Activated naive CD4-positive, alpha-beta T cell (primary cell): Measurements from ENCODE around the gene MMP21.

ENCODE experiments used
- DNase-seq, 4 experiments: peaks; one replicate each; lab custom pipeline; 2025; lab: John Stamatoyannopoulos, UW

Gene MMP21

DNA sequence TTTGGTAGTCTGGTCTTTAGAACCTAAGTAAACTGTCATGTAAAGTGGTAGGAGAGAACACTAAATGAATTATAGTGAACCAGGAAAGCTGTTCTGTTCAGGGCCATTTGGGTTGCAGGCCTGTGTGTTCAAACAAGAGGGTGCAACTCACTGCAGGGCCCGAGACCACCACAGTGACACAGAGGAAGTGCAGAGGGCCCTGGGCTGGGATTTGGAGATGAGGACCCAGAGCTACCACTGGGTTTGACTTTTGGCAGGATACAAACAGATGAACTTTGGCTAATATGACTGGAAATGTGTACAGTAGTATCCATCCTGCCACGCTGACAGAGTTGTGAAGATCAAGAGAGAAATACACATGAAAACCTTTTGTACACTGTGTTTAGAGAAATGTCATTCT is 9.8 kb downstream of the MMP21 start:
- no peak for DNase-seq

DNA sequence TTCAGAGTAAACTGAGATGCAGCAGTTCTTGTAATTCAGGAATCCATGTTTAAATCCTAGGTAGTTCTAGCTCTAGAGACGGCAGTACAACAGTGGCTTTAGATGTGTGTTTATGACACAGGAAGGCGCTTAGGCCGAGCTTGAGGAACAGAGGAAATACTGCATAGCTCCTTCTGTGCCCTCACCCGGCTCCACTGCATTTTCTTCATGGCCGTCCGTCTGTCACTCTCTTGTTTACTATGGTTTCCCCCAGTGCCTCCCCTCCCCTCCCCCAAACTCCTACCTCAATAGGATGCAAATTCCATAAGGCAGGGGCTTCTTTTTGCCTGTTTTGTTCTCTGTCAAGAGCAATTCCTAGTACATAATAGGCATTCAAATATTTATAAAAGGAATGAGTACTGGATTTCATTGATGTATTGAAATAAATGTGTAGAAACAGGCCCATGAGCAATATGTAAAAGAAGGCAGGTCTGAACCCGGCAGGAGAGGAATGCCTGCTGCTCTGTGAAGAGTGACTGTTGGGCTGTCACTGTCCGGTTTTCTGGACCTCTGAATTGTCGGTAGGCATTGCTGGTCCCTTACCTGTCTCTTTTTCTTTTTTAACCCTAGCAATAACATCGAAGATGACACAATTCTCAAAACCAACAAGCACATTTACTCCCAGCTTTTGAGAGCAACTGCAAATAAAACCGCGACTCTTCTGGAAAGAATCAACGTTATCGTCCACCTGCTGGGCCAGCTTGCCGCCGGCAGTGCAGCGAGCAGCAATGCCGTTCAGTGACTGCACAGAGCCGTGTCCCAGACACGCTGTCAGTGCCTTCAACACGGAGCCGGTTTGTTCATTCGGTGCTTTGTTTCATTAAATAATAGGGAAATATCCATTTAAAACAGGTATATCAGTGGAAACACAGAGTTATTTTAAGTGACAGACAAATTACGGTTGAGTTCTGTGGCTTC is 12.7 kb downstream of the MMP21 start:
- no peak for DNase-seq

DNA sequence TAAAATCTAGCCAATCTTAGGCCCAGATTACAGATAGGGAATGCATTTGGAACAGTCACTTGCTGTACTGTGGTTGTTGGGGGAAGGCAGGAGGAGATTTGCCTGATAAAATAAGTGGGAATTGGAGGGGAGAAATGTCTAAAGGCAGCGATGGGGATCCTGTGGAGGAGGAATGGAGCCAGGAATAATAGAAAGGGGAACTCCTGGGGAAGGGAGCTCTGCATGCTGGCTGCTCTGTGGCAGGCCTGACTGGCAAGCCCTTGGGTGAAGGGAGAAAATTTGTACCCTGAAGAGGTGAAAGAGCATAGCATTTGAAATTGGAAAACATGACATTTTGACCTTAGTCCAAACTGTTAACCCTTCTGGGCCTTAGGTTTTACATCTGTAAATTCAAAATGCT is 13.7 kb downstream of the MMP21 start:
- DNase-seq: no peak

DNA sequence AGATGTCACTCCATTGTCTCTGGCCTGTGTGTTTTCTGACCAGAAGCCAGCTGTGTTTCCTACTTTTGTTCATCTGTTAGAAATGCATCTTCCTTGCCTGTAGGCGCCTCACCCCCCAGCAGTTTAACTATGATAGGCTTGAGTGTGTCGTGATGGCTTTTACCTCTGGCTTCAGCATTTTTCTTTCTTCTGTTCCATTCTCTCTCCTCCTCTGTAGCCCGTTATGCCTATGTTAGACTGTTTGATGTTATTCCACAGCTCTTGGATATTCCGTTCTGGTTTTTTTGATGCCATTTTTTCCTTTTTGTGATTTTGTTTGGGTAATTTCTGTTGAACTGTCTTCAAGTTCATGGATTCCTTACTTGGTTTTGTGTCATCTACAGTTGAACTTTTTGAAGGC is 17.9 kb downstream of the MMP21 start:
- DNase-seq: no peak

DNA sequence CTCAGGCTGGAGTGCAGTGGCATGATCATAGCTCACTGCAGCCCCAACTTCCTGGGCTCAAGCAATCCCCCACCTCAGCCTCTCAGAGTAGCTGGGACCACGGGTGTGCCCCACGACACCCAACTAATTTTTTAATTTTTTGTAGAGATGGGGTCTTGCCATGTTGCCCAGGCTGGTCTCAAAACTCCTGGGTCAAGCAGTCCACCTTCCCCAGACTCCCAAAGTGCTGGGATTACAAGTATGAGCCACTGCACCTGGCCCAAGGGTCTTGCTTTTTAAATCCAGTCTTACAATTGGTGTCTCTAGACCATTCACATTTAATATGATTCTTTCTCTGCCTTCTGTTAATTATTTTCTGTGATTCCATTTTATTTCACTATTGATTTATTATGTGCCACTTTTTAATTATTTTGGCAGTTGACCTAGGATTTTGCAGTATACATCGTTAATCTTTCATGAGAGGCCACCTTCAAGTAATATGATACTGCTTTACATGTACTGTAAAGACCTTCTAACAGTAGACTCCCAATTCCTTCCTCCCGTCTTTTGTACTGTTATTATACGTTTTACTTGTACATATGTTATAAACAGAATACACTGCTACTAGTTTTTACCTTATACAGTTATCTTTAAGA is 18.7 kb downstream of the MMP21 start:
- no peak for DNase-seq

DNA sequence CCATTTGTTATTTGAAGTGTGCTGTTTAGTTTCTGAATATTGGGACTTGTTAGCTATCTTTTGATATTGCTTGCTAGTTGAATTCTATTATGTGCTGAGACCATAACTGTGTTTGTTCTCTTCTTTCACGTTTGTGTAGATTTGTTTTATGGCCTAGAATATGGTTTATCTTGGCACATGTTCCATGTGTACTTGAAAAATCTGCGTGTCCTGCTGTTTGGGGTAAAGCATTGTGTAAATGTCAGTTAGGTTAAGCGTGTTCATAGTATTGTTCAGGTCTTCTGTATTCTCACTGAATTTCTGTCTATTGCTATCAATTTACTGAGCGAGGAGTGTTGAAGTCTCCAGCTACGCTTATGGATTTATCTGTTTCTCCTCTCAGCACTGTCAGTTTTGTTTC is 19.4 kb downstream of the MMP21 start:
- DNase-seq: no peak

DNA sequence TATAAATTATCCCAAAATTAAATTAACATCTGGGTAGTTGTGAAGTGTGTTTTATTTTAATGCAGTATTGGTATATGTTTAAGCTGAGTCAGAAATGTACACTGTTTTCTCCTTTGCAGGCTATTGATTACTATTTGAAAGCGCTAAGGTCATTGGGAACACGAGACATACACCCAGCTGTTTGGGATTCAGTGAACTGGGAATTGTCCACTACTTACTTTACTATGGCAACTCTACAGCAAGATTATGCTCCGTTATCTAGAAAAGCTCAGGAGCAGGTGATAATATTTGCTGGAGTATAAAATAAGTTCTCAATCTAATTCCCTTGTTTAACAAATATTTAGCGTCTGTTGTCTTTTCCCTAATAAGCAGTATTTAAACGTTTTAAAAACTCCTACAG is 28.2 kb downstream of the MMP21 start:
- no peak for DNase-seq

DNA sequence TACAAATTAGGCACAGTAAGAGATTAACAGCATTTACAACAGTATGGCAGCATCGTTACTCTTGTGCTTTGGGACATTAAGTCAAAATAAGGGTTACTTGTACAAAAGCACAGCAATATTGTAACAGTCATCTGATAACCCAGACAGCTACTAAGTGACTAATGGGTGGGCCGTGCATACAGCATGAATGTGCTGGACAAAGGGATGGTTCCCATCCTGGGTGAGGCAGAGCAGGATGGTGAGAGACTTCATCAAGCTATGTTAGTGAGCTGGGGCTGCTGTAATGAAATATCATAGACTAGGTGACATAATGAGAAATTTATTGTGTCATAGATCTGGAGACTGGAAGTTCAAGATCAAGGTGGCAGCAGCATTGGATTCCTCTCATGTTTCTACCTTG is 30.7 kb downstream of the MMP21 start:
- DNase-seq: no peak

DNA sequence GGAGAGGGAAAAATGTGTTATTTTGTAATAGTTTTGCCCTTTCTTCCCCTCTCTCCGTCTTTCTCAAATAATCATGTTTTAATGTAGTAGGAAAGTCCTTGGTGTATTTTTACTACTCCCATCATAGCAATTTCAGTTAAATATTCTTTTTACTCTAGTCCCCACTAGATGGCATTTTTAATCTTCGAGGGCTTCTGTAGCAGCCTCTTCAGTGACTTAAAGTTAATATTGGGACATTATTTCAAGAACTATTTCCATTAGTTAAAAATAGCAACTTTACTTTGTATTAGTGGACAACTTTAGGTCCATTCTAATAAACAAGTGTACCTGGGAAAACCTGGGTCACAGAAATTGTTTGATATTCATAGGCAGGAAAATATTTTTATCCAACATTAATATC is 33.2 kb downstream of the MMP21 start:
- DNase-seq: no peak

DNA sequence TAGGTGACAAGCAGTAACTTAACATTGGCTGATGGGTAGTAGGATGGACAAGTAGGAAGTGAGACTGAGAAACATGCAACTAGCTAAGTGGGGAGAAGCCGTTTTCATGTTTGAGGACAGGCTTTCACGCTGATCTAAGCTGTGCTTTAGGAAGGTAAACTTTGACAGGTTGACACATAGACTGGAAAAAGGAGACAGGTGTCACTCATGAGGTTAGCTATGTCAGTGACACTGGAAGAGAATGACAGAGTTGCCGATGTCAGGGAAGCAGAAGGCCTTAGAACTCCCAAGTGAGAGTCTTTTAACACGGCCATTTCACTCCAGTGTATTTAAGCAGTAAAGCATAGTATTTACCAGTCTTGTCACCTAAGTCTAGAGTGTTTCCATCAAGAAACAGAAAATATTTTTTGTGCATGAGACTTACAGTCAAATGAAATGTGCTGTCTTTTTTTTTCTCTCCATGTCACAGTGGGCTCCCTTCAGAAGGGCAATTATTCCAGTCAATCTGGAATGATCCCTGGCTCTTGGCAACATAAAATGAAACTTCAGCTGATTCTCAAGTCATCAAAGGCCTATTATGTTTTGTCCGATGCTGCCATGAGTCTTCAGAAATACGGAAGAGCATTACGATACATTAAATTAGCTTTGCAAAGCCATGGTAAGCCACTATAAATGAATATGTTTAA is 35.5 kb downstream of the MMP21 start:
- no peak for DNase-seq

DNA sequence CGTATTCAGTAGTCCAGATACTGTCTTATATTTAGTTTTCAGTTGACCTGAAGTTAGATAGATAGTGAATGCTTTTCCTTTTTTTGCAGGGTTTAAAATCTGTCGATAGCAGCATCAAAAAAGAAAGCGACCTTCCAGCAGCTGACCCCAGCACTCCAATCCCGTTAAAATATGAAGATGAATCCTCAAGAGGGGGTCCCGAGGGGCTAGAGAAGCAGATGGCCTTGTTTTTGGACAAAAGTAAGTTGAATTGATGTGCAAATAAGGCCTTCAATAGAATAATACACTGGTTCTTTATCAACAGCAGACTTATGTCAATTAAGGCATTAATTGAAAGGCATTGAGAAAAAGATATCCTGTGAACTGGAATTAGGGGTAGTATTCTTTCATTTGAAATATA is 37.4 kb downstream of the MMP21 start:
- no peak for DNase-seq

DNA sequence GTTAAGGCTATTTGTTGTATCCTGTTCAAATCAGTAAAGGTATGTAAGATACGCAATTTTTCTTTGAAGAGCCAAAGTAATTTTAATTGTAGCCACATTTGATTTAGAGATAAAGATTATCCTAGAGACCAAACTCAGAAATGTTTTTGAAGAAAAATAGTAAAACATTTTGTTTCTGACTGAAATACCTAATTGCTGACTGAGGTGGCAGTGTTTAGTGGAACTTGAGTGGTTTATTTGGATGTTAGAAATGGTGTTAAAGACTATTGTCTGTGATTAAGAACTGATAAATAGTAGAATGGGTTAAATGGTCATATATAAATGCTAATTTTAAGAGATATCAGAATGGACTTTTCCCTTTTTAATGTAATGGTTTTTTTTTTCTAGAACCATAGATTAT is 40.8 kb downstream of the MMP21 start:
- DNase-seq: no peak

DNA sequence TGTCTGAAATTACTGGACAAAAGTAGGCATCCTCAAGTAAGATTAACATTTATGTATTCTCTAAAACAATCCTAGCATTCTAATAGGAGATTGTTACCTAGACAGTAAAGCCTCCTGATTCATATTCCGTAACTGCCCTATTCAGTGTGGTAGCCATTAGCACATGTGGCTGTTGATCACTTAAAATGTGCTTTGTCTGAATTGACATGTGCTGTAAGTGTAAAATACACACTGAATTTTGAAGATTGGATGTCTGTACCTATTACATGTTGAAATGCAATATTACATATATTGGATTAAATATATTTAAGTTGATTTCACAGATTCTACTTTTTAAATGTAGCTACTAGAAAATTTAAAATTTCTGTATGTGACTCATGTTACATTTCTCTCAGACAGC is 41.5 kb downstream of the MMP21 start:
- no peak for DNase-seq

DNA sequence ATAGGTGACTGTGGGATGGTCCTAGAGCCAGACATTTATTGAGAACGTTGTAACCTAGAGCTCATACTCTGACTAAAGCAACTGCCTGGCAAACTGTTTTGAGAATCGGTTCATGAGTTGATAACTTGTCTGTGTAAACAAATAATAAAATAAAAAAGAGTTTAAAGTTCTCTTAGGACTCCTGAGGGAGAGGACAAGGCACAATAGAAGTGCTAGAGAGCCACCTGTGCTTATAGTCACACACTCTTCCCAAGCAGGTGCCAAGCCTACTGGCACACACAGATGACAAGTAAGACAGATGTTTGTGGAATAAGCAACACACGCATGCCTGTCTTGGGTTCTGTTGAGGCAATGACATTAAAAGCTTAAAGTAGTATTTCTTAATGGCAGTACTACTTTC is 48.2 kb downstream of the MMP21 start:
- DNase-seq: no peak

DNA sequence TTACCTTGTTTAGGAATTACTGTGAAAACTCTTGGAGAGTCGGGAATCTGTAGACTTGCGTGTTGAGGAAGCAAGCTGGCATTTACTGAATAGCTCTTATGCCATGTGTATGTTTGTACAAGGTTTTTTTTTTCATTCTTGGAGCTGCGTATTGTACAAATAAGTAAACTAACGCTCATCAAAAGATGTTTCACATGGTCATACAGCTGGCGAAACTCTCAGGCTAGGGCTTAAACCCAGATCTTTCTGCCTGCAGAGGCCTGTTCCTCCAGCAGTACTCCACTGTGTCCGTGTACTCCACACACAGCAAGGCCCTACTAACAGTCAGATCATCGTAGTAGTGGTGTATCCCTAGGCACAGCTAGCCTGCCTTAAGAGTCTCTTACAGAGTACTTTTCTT is 48.7 kb downstream of the MMP21 start:
- DNase-seq: no peak

DNA sequence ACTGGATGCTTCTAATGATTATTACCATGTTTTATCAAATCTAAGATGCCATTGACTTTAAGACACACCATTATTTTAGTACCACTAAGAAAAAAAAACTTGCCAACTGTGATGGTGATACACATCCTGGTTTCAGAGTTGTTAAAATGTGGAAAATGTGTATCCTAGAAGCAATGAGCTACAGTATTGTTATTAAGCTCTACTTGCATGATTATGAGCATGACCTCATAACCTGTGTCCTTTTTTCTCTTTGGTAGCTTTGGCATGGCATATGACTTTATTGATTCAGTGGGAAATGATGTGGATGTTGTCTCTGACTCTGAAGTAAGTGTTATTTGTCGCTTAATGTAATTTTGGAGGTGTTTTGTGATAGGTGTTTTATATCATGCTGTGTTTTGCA is 52.8 kb downstream of the MMP21 start:
- DNase-seq: no peak

DNA sequence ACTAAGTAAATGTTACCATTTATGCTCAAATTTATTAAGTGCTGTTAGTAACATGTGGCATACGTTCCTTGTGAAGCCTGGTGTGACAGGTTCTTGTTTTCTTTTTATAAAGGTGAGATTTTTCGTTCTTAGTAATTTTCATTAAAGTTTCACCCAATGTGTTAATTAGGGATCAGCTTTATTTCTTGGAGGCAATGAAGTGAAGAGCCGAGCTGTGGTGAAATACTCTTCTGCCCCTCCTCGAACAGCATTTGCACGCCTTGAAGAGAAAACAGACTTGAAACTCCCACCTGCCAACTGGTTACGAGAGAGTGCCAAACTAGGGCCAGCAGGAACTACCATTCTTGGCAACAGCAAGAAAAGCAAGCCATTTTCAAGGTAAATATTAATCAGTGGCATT is 54.6 kb downstream of the MMP21 start:
- no peak for DNase-seq

DNA sequence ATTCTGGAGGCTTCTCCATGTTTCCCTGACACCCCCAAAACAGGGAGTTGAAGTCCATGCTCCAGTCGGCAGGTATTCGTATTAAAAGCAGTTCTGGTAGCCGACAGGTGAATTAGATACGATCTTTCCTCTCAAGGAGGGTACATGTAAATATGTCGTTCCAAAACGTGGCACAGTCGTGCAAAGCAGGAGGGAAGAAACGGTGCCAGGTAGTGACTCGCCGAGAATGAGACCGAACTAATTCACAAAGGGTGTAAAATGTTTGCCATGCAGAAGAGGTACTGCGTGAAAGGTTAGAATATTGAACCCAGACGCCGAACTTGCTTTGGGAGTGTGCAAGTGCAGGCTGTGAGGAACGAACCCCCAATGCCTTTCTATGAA is 55.6 kb downstream of the MMP21 start:
- DNase-seq: no peak

DNA sequence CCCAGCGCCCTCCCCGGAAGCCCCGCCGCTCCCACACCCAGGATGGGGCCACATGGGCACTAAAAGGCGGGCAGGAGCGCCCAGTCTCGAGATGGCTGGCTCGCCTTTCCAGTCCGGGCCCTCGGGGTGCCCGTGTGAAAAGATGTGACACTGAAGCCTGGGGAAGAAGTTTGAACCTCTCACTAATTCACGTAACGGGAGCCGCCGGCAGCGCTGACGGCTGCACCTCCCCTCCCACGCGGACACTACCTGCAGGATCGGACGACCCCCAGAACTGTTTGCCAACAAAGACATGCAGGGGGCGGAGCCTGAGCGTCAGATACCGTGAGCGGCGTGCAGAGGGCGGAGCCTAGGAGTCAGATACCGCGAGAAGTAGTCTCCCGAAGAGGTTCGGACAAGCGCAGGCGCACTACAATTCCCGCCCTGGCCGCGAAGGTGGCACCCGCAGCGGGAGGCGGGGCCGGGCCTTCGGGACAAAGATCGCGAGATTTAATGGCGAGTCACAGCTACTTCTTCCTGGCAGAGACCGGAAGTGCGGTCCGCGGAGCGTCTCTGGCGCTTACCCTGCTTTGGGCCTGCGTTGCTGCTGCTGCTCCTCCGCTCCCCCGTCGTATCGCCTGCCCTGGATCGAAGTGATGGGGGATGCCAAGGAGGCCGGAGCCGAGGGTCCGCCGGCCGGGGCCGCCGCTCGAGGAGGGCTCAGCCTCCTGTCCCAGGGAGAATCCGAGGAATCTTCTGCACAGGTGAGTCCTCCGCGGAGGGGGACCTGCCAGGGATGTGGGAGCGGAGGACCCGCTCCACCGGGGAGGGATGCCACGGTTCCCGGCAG is 56.2 kb downstream of the MMP21 start, which contains the start of gene EDRF1:
TSS of gene EDRF1 (plus strand) at position 537 of the 829 bp plus-strand sequence. CDS start at position 636, 99 bp downstream.
- DNase-seq: peak; percentile 92 to 98 (median 96)
